Measurements from ENCODE around the gene SIK2.
"Not testable (repeated sequence)": the region's sequence is repeated elsewhere in the genome, so short reads cannot be mapped to it uniquely, and the experiment has no call there.

The SIK2 gene

DNA sequence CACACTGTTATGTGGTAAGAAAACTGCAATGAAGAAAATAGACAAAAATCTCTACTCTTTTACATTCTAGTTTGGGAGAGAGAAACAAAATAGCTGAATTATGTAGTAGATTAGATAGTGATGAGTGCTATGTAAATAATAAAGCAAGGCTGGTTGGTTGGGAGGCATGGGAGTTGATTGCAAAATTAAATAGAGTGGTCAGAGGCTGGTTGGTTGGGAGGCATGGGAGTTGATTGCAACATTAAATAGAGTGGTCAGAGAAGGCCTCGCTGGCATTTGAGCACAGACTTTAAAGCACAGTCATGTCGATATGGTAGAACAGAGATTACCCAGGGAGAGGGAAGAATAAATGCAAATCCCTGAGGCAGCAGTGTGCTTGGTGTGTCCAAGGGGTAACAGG lies 22.4 kb downstream of the SIK2 start:
- DNase-seq (ENCODE audit: low read depth in 2 of 2), result no peak

DNA sequence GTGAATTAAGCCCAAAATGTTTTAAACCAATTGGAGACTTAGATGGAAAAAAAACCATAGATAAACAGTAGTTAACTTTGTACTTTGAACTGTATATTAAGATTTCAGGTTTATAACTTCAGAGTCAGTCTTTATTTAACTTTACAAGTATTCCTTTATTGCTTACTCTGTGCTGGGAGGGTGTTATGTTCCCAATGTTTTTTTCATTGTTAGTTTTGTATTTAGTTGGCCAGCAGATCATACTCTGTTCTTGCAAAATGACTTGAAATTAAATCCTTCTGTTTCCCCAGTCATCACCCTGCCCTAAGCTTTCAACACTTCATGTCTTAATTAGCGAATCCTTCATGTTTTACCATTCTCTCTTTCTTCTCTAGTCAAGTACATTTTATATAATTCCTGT lies 25.3 kb downstream of the SIK2 start:
- no peak for DNase-seq (ENCODE audit: low read depth in 2 of 2)

DNA sequence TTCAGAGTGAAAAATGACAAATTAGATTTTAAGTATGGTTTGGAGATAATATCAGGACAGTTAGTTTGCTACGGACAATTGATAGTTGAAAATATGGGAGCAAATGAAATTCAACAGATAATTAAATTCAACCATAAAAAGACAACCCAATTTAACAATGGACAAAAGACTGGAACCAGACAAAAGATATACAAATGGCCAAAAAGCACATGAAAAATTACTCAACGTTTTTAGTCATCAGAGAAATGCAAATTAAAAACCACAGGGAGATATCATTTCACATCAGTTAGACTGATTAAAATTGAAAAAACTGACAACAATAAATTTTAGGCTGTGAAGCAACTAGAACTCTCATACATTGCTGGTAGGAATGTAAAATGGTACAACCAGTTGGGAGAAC lies 27.2 kb downstream of the SIK2 start:
- DNase-seq (ENCODE audit: low read depth in 2 of 2), result no peak

DNA sequence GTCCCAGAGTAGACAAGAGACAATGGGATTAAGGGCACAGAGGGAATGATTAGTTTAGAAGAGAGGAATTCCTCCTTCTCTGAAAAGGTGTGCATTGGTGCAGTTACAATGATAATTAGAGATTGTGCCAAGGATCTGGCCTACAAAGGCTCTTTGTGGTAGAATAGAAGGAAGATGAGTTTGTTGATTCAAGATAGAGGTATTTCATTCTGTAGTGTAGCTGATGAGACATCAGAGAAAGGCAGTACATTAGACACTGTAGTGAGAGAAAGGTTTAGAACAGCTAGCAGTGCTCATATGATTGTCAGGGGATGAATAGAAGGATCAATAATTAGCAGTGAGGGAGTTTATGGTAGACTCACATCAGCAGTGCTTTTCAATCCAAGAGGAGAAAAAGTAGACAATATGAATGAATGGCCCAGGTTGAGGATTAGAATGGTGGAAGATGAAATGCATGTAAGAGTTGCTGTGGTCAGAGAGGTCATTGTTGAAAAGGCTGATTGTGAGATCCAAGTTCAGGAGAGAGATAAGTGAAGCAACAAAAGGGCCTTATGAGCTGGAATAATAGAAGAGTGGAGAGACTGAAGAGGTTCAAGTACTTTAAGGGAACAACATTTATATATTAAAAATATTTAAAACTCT lies 28.9 kb downstream of the SIK2 start:
- no peak for DNase-seq (ENCODE audit: low read depth in 2 of 2)

DNA sequence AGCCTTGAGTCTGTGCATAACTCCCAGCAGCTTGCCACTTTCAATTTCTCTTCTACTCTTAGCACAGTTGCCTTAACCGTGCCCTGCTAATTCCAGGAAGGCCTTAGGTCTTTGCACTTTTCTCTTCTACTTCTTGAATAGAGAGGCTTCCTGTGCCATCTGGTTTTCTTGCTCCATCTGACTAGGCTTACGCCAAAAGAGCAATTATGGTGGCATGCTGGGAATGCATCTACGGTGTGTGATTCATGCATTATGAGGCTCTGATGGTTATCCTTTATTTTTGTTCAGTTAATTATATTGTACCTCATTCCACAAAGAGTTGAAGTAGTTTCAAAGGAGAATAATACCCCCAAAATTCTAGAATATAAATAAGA lies 29.4 kb downstream of the SIK2 start:
- DNase-seq (ENCODE audit: low read depth in 2 of 2), result no peak

DNA sequence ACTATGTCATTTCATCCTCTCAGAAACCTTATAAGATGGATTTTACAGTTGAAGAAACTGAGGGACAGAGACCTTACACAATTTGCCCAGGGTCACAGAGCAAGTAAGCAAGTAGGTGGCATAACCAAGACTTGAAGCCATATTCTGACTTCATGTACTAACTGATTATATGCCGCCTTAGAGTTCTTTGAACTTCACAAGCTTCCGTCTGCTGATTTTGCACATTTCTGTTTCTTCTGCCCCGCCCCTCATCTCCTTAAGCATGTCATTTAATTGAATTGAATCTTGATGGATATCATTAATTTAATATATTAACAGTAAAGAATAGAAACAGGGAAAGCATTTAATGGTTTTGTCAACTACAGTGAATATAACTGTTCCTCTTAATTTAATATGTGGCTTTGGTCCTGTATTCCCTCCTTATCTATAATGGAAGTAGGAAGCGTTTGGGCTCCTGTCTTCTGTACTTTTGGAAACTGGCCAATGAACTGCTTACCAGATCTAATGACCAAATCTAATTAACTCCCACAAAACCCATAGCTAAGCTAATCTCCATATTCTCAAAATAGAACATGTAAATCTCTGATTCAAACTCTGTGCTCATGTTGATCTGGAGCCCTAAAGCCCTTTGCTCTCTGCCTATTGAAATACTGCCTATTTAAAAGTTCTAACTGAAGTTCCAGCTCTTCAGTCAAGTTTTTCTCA lies 30.4 kb downstream of the SIK2 start:
- DNase-seq (ENCODE audit: low read depth in 2 of 2), result no peak

DNA sequence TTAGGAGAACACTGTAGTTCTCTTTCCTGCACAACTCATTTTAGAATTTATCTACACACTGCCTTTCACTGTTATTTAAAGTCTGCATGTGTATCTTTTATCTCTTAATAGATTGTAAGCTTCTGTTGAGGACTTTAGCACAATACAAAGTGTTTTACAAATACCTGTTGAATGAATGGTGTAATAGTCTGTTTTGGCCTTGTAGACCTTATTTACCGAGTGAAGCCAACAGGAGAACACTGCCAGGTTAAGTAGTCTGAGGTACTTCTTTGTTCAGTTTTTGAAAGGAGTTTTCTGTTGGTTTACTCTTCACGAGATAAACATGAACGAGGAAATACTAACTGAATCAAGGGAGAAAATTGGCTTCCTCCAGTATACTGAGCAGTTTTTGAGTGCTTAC lies 31.0 kb downstream of the SIK2 start:
- DNase-seq (ENCODE audit: low read depth in 2 of 2), result no peak

DNA sequence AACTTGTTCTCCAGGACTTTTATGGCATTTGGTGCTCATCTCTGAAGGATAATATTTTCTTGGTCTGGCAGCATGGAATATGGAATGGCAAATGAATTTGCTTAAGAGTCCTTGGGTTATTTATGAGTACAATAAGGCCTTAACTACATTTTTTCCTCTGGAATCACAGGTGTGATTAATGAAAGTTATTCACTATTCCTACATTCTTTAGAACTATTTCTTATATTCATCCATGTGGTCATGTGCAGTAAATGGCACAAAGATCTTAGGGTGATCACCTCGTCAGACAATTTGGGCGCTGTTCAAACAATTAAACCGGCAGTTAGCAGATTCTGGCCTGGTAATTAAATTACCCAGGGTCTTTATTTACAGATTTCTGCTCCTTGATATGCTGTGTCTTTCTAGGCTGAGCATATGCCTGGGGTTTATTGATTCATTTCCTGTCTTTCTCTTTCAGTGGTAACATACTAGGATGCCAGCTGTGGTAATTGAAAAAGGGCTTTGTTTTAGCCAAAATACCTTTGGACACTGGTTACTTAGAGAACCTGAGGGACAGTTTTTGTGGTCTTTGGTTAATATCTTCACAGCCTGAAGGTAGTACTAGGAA lies 31.6 kb downstream of the SIK2 start:
- no peak for DNase-seq (ENCODE audit: low read depth in 2 of 2)

DNA sequence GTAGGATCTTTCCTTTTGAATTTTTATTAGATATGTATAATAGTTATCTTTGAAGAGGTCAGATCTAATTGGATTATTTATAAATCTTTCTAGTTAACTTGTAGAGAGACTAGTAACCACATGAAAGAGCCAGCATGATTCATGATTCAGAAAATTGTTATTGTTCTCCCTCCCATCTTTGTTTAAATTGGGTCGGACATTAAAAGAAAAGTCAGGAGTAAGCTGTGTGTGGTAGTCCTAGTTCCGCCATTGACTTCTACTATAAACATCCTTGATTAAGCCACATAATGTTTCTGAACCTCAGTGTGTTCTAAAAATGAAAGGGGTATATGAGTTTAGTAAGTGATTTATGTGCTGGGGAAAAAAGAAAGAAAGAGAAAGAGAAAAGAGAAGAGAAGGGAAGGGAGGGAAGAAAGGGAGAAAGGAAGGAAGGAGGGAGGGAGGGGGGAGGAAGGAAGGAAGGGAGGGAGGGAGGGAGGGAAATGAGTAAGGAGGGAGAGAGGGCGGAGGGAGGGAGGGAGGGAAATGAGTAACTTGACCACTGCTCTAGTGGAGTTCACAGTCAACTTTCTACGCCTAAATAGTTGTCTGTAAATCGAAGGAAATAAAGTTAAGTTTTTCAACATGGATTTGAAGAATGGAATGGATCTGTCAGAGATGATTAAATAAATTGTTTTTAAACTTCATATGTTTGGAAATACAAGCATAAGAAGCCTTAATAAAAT lies 32.9 kb downstream of the SIK2 start:
- no peak for DNase-seq (ENCODE audit: low read depth in 2 of 2)

DNA sequence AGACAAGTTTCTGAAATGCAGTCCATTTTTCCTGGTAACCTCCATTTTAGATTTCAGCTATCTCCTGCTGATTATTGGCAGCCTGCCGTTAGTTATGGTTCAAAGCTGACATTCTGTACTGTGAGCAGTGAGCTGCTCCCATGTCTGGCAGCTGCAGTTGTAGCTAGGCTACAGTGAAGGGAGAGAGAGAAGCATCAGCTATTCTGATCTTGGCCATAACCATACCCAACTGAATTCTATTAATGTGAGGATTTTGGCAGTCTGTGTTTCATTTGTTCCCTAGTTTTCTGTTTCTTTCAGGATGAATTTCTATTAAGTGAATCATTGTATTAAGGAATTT lies 33.4 kb downstream of the SIK2 start:
- DNase-seq (ENCODE audit: low read depth in 2 of 2), result no peak

DNA sequence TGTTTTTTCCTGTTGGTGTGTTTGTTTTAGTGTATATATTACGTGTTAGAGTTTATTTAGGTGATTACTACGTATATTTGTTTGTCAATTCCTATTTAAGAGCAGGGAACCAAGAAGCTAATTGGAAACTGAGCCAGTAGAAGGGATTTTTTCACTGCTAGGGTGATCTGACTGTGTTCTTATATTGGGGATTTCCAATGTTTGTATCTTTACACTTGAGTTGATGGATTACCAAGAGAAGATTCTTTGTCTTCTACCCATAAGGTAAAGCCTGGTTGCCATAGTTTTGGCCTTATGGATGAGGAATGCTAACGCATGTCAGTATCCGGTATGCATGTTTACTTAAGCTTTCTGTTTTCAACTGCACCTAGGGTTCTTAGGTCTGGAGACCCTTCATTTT lies 35.6 kb downstream of the SIK2 start:
- no peak for DNase-seq (ENCODE audit: low read depth in 2 of 2)

DNA sequence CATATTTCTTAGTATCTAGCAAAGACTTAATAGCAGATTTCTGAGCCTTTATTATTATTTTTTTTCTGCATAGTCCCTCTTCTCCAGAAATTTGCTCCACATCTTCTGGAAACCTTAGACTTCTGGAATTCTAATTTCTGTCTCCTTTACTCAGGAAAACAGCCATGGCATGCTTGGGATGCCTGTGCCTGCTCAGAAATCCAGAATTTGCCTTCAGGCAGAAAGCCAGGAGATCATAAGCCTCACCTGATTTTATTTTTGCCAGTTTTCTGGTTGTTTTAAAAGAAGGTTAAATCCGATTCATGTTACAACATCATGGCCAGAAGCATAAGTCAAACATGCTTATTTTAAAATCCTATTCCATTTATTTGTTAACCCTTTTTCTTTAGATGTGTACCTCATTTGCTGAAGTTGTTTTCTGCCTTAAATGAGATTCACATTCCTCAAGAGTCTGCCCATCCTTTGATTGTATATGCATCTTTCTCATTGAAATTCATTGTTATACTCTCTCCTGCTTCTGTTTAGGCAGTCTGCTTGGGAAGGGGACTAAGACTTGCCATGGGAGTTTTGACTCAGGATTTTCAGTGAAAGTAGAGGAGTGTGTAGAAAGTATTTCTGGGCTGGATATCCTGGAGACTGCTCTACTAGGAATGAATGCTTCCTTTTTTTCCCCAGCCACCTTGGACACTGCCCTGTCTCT lies 37.1 kb downstream of the SIK2 start:
- DNase-seq (ENCODE audit: low read depth in 2 of 2), result no peak

DNA sequence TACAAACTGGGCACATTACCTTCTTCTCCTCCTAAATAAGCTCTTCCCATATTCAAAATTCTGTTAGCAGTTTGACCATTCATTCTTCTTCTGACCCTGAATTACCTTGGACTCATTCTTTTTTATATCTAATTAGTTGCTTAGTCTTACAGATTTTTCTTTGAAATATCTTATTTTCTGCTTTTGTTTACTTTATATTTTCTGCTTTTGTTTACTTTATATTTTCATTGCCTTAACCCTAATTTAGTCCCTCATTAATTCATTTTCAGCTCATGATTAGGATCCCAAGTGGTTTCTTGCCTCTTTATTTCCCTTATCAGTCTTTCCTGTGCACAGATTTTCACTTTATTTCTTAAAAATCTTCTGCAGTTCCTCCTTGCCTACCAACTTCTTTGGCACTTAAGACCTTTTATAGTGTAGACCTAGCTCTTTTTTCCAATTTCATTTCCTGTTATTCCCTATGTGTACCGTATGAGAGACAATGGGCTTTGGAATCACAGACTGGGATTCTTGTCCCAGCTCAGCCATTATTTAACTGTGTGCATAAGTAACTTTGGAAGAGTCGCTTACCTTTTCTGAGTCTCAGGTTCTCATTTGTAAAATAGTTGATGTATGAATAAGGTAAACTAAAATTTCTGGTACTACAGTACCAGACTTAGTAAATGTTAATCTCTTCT lies 39.2 kb downstream of the SIK2 start:
- no peak for DNase-seq (ENCODE audit: low read depth in 2 of 2)

DNA sequence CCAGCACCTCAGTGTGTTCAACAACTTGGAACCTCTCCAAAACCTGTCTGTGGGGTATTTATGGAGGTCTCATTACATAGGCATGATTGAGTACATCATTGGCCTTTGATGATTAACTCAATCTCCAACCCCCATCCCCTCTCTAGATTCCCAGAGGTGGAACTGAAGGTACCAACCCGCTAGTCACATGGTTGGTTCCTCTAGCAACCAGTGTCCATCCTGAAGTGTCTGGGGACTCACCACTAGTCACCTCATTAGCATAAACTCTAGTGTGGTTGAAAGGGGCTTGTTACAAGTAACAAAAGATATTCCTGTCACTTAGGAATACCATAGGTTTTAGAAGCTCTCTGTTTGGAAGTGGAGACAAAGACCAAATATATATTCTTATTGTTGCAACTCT lies 40.3 kb downstream of the SIK2 start:
- no peak for DNase-seq (ENCODE audit: low read depth in 2 of 2)

DNA sequence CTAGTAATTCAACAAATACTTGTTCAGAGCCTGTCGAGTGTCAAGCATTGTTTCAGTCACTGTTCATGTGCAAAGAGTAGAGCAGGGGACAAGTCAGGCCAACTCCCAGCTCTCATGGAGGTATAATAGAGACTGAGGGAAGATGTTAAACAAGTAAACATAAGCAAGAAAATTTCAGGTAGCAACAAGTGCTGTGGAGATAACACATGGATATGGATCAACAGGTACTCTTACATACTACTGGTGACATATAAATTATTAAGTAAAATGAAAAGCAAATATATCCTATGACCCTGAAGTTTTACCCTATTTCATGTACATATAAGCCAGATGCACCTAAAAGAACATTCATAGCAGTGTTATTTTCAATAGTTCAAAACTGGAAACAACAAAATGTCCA lies 42.7 kb downstream of the SIK2 start:
- no peak for DNase-seq (ENCODE audit: low read depth in 2 of 2)

DNA sequence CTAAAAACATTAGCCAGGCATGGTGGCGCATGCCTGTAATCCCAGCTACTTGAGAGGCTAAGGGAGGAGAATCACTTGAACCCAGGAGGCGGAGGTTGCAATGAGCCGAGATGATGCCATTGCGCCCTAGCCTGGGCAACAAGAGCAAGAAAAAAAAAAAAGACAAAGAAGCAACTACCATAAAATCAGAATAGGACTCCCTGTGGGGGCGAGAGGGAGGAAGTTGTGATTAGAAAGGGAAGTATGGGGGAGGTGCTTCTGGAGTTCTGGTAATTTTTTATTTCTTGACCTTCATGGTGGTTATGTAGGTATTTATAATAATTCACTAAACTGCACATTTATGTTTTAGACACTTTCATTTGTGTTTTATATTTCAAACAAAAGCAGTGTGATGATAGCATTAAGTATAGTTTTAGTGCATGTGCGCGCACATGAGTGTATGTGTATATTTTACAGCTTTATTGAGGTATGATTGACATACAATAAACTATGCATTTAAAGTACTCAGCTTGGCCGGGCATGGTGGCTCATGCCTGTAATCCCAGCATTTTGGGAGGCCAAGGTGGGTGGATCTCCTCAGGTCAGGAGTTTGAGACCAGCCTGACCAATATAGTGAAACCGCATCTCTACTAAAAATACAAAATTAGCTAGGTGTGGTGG lies 43.5 kb downstream of the SIK2 start:
- no peak for DNase-seq (ENCODE audit: low read depth in 2 of 2)

DNA sequence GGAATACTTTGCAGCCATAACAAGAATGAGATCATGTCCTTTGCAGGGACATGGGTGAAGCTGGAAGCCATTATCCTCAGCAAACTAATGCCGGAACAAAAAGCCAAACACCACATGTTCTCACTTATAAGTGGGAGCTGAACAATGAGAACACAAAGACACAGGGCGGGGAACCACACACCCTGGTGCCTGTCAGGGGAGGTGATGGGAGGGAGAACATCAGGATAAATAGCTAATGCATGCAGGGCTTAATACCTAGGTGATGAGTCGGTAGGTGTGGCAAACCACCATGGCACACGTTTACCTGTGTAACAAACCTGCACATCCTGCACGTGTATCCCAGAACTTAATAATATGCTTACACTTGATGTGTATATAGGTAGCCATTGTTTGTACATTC lies 49.1 kb downstream of the SIK2 start:
- DNase-seq (ENCODE audit: low read depth in 2 of 2), result not testable (repeated sequence)

DNA sequence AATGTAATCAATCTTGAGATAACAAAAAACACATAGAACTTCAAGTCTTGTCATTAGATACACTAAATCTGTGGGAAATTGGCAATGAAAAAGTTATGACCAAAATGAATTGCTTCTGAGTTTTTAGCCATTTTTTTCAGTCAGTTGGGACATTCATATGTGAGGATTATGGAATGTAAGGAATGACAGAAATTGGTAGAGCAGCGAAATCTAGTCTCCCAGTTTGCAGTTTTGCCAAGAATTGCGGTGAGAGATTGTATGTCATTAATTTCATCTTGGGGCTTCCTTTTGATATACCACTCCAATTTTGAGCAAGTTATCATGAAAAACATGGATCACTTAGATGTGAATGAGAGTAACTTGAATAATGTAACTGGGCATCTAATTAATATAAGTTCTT lies 49.9 kb downstream of the SIK2 start:
- no peak for DNase-seq (ENCODE audit: low read depth in 2 of 2)

DNA sequence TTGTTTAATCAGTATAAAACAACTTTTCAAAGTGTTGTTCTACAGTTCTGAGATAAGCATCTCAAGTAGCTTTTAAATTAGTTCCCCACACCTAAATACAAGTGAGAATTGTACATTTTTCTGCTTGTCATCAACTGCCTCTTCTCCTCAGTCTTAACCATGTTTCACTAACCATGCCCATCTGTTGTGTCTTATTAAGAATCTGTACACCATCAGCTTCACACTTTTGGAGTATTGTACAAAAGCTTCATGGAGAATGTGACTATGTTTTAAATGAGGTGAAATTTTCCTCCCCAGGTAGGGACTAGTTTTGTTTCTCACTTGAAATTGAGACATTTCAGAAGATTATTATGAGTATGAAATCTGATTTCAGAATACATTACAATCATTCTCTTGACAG lies 52.4 kb downstream of the SIK2 start:
- DNase-seq (ENCODE audit: low read depth in 2 of 2), result no peak

DNA sequence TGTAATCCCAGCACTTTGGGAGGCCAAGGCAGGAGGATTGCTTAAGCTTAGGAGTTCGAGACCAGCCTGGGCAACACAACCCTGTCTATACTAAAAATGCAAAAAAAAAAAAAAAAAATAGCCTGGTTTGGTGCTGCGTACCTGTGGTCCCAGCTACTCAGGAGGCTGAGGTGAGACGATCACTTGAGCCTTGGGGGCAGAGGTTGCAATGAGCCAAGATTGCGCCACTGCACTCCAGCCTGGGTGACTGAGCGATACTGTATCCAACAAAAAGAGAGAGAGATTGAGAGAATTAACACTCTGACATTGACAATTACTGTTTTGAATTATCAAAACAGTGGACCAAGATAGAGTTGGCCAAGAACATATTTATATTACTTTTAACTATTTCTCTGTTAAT lies 53.7 kb downstream of the SIK2 start:
- DNase-seq (ENCODE audit: low read depth in 2 of 2), result no peak

DNA sequence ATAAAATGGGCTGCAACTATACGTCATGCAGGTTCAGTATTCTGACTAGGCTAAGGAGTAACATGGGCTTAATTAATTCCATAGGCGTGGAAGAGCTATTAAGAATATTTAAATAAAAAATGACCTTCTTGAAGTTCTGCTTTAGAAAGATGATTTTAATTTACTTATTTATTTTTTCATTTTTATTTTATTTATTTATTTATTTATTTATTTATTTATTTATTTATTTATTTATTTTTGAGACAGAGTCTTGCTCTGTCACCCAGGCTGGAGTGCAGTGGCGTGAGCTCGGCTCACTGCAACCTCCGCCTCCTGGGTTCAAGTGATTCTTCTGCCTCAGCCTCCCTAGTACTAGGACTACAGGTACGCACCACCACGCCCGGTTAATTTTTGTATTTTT lies 55.7 kb downstream of the SIK2 start:
- DNase-seq (ENCODE audit: low read depth in 2 of 2), result not testable (repeated sequence)
